Thoracic aorta (tissue), 2 donors: Measurements from ENCODE around the gene IAH1. TPM values are rescaled to one million over a fixed set of nuclear protein-coding genes. Genes with fewer than 3 reads are reported as not detected.

ENCODE experiments used
- ATAC-seq: fragments of 150-250 bp; one replicate; pipeline ENCODE4 v1.8.0; 2017; ENCODE audit warnings: low read depth; ENCODE audit not compliant: insufficient number of reproducible peaks, low FRiP score
- DNase-seq: peaks from one replicate; pipeline ENCODE4 v3.0.0-alpha.2; 2020; ENCODE audit warnings: low spot score
- H3K27ac ChIP-seq, 2 donors: fragments of 200-600 bp; sonication (generic); 1 replicate in 1 of 2; 2 replicates in 1 of 2; pipeline ENCODE4 v1.5.1; 2016; ENCODE audit warnings: mild to moderate bottlenecking in 2 of 2, moderate library complexity in 2 of 2
- H3K27me3 ChIP-seq: fragments of 200-600 bp; sonication (generic); replicated peaks from 2 replicates; pipeline ENCODE4 v1.6.0; 2016; ENCODE audit warnings: mild to moderate bottlenecking; ENCODE audit not compliant: insufficient read depth
- H3K36me3 ChIP-seq: fragments of 200-600 bp; sonication (generic); one replicate; pipeline ENCODE4 v1.5.1; 2016
- H3K4me1 ChIP-seq, 2 donors: fragments of 200-600 bp; sonication (generic); 1 replicate in 1 of 2; 2 replicates in 1 of 2; pipeline versions ENCODE4 v1.5.1 to v1.6.0; 2016; ENCODE audit warnings: low read depth in 2 of 2, mild to moderate bottlenecking in 1 of 2; ENCODE audit not compliant: control insufficient read depth in 1 of 2
- H3K4me3 ChIP-seq: fragments of 200-600 bp; sonication (generic); 2 replicates; pipeline ENCODE4 v1.5.1; 2016; ENCODE audit warnings: mild to moderate bottlenecking
- H3K9me3 ChIP-seq: fragments of 200-600 bp; sonication (generic); 2 replicates; pipeline ENCODE4 v1.5.1; 2016
- total RNA-seq, 2 donors: library from RNA; depleted of rRNA; stranded (reverse); fragments of >200 nt; gene quantifications; one replicate each; pipeline versions ENCODE4 v1.1.0 to v1.2.3, GENCODE V29; 2016
- TF ChIP-seq, protein P1 (sequence below): fragments of 200-600 bp; sonication (generic); IDR thresholded peaks from one replicate; pipeline ENCODE4 v1.5.1; 2019; ENCODE audit warnings: antibody characterized with exemption

IAH1 gene
- total RNA-seq, 2 donors from 2014 or later = 48.1 to 53.6 TPM

GRCh38 chr2:9465170-9465569 lies 9.2 kb upstream of the IAH1 start:
- Histone ChIP-seq H3K27ac (no peak overlapping the region), H3K27me3 (no peaks in the 10 kb centered on the region), H3K4me3 (no peak overlapping the region), H3K36me3 (peaks cover 5% of the 10 kb centered on the region), H3K9me3 (no peaks in the 10 kb centered on the region), H3K4me1 (no peaks in the 10 kb centered on the region)
- DNase-seq = no peak
- TF ChIP-seq, protein P1, sequence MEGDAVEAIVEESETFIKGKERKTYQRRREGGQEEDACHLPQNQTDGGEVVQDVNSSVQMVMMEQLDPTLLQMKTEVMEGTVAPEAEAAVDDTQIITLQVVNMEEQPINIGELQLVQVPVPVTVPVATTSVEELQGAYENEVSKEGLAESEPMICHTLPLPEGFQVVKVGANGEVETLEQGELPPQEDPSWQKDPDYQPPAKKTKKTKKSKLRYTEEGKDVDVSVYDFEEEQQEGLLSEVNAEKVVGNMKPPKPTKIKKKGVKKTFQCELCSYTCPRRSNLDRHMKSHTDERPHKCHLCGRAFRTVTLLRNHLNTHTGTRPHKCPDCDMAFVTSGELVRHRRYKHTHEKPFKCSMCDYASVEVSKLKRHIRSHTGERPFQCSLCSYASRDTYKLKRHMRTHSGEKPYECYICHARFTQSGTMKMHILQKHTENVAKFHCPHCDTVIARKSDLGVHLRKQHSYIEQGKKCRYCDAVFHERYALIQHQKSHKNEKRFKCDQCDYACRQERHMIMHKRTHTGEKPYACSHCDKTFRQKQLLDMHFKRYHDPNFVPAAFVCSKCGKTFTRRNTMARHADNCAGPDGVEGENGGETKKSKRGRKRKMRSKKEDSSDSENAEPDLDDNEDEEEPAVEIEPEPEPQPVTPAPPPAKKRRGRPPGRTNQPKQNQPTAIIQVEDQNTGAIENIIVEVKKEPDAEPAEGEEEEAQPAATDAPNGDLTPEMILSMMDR = no peak
- no peak for ATAC-seq

DNA sequence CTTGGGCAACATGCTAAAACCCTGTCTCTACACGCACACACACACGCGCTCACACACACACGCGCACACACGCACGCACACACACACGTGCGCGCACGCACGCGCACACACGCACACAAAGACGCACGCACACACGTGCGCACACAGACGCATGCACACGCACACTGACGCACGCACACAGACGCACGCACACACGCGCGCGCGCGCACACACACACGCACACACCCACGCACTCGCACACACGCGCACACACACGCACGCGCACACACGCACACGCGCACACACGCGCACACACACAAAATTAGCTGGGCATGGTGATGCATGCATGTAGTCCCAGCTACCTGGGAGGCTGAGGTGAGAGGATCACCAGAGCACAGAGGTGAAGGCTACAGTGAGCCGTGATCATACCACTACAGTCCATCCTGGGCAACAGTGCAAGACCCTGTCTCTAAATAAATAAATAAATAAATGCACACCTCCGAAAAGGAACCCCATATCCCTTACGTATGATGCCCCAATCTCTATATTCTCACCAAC lies 8.1 kb upstream of the IAH1 start:
- ATAC-seq = no peak
- TF ChIP-seq, protein P1 = no peak

DNA sequence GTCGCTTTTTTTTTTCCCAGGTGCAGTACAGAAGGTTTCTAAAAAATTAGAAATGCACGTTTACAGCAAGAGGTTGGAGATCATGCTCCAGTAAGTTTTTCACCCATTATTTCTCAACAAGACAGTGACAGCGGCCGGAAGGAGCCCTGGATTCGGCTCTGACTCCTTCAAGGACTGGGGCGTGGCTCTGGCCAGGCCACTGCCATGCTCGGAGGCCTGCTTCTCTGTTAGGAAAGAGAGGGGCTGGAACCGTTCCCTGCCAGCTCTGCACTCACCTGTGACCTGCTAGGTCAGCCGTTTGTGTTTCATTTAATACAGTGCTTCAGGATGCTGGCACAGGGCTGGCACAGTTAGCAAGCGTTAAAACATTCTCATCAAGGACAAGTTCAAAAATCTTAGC lies 6.7 kb upstream of the IAH1 start:
- no peak for ATAC-seq
- no peaks in the 10 kb centered on the region for H3K9me3 ChIP-seq
- H3K27ac ChIP-seq = no peak overlapping the region
- no peaks in the 10 kb centered on the region for H3K27me3 ChIP-seq
- H3K4me3 ChIP-seq = no peak overlapping the region
- H3K36me3 ChIP-seq = peaks cover 5% of the 10 kb centered on the region
- no peaks in the 10 kb centered on the region for H3K4me1 ChIP-seq
- DNase-seq = no peak
- TF ChIP-seq, protein P1 = no peak

More for the DNA sequence above, 8.1 kb upstream of the IAH1 start:
- no peaks in the 10 kb centered on the region for H3K4me1 ChIP-seq
- DNase-seq = no peak
- peaks cover 5% of the 10 kb centered on the region for H3K36me3 ChIP-seq
- no peaks in the 10 kb centered on the region for H3K9me3 ChIP-seq
- H3K4me3 ChIP-seq = no peak overlapping the region
- no peaks in the 10 kb centered on the region for H3K27me3 ChIP-seq
- no peak overlapping the region for H3K27ac ChIP-seq

GRCh38 chr2:9471206-9471605 lies 3.1 kb upstream of the IAH1 start:
- Histone ChIP-seq H3K9me3 (no peaks in the 10 kb centered on the region), H3K27me3 (no peaks in the 10 kb centered on the region), H3K36me3 (peaks cover 5% of the 10 kb centered on the region), H3K4me3 (no peak overlapping the region), H3K4me1 (peaks cover 4 to 17% of the 10 kb centered on the region in 2 donors), H3K27ac (no peak overlapping the region)
- ATAC-seq (no peak), DNase-seq (no peak)
- TF ChIP-seq, protein P1 = no peak

- Histone ChIP-seq H3K27ac (no peak overlapping the region), H3K9me3 (no peaks in the 10 kb centered on the region), H3K36me3 (peaks cover 4% of the 10 kb centered on the region), H3K27me3 (no peaks in the 10 kb centered on the region), H3K4me3 (no peak overlapping the region), H3K4me1 (peaks cover 7 to 30% of the 10 kb centered on the region in 2 donors)
- no peak for ATAC-seq
- no peak for DNase-seq
- TF ChIP-seq, protein P1 = no peak
These were observed 1.8 kb upstream of the IAH1 start for GRCh38 chr2:9472511-9472910.
